AG20443 (cell line): ENCODE data around the gene TTC24.
"Not testable (repeated sequence)": the region's sequence is repeated elsewhere in the genome, so short reads cannot be mapped to it uniquely, and the experiment has no call there.

Source experiments
- DNase-seq: peaks from one replicate; pipeline ENCODE4 v3.0.0; 2012; ENCODE audit warnings: low spot score, mixed read lengths

Gene TTC24

GRCh38 chr1:156587927-156588326 is 8.4 kb downstream of the TTC24 start:
- DNase-seq = not testable (repeated sequence)

- DNase-seq = no peak
Observed at GRCh38 chr1:156589546-156589945, 10.0 kb downstream of the TTC24 start.

- no peak for DNase-seq
Observed at GRCh38 chr1:156590326-156591180, 11.0 kb downstream of the TTC24 start.

GRCh38 chr1:156591181-156591431 is 11.6 kb downstream of the TTC24 start:
- DNase-seq = no peak

GRCh38 chr1:156591432-156592157 is 12.1 kb downstream of the TTC24 start, which contains the start of gene NAXE:
NAXE (plus strand) TSS chr1:156591776; CDS start chr1:156591805, 29 bp downstream.
- DNase-seq = peak; percentile 96

- DNase-seq = no peak
Observed at GRCh38 chr1:156592158-156592909, 12.8 kb downstream of the TTC24 start.

GRCh38 chr1:156592910-156593660 is 13.6 kb downstream of the TTC24 start:
- DNase-seq = no peak

GRCh38 chr1:156593661-156593989 is 14.1 kb downstream of the TTC24 start:
- no peak for DNase-seq

- no peak for DNase-seq
Observed at GRCh38 chr1:156594190-156594589, 14.7 kb downstream of the TTC24 start.

GRCh38 chr1:156595016-156595415 is 15.5 kb downstream of the TTC24 start:
- DNase-seq = no peak

- DNase-seq = no peak
Observed at GRCh38 chr1:156596426-156596825, 16.9 kb downstream of the TTC24 start.

GRCh38 chr1:156598125-156598524 is 18.6 kb downstream of the TTC24 start:
- DNase-seq = no peak

GRCh38 chr1:156598731-156599432 is 19.4 kb downstream of the TTC24 start:
- DNase-seq = no peak

GRCh38 chr1:156599811-156600210 is 20.3 kb downstream of the TTC24 start:
- no peak for DNase-seq

GRCh38 chr1:156600733-156601121 is 21.2 kb downstream of the TTC24 start:
- DNase-seq = no peak

- DNase-seq = peak; percentile 92
Observed at GRCh38 chr1:156601122-156601830, 21.8 kb downstream of the TTC24 start, which contains the start of gene GPATCH4. GPATCH4 (minus strand) TSS chr1:156601479.

- DNase-seq = no peak
Observed at GRCh38 chr1:156601892-156602291, 22.4 kb downstream of the TTC24 start.

- DNase-seq = no peak
Observed at GRCh38 chr1:156602557-156602993, 23.1 kb downstream of the TTC24 start.

- DNase-seq = not testable (repeated sequence)
Observed at GRCh38 chr1:156607344-156607743, 27.8 kb downstream of the TTC24 start.

- DNase-seq = peak; percentile 80
Observed at GRCh38 chr1:156608036-156608674, 28.6 kb downstream of the TTC24 start.
